ENCODE measurements around the gene HPGDS.

DNA sequence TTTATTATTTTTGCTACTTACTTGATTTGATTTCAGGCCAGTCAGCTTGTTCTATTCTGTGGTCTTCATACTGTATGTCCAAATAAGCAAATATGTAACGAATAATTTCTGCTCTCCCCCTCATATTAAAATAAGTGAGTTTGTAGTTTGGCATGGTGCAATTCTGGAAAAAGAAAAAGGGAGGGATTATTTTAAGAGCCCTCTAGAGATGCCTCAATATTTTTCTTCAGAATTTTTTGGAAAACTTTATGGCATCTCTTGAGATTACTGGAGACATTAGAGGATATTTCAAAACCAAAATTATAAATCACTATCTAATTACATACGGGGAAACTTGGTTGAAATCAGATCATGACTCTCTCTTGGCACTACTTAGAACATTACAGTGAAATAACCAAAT is 8.2 kb downstream of the HPGDS start:
- TF ChIP-seq, protein P1, sequence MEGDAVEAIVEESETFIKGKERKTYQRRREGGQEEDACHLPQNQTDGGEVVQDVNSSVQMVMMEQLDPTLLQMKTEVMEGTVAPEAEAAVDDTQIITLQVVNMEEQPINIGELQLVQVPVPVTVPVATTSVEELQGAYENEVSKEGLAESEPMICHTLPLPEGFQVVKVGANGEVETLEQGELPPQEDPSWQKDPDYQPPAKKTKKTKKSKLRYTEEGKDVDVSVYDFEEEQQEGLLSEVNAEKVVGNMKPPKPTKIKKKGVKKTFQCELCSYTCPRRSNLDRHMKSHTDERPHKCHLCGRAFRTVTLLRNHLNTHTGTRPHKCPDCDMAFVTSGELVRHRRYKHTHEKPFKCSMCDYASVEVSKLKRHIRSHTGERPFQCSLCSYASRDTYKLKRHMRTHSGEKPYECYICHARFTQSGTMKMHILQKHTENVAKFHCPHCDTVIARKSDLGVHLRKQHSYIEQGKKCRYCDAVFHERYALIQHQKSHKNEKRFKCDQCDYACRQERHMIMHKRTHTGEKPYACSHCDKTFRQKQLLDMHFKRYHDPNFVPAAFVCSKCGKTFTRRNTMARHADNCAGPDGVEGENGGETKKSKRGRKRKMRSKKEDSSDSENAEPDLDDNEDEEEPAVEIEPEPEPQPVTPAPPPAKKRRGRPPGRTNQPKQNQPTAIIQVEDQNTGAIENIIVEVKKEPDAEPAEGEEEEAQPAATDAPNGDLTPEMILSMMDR (IDR thresholded peaks at IDR 0.05), result no peak
- TF ChIP-seq EZH2 (IDR thresholded peaks at IDR 0.05; ENCODE audit: borderline replicate concordance, insufficient read depth, low read depth, low read length, poor library complexity, severe bottlenecking), result no peak

Measured in B cell (primary cell).